ENCODE results near the gene NXPH2.

NXPH2 gene

GRCh38 chr2:138730497-138731030 lies 49.6 kb downstream of the NXPH2 start:
- FAIRE-seq = no peak
- DNase-seq (ENCODE audit: insufficient read length, low spot score) = no peak
- no peak for TF ChIP-seq SPI1 (IDR thresholded peaks at IDR 0.05; ENCODE audit: low read depth, low read length)
- no peak for TF ChIP-seq POLR2A (IDR thresholded peaks at IDR 0.05; ENCODE audit: low read depth, low read length)
- TF ChIP-seq PAX5 (IDR thresholded peaks at IDR 0.05; ENCODE audit: insufficient read depth, low read length, severe bottlenecking) = no peak
- TF ChIP-seq TAF1 (IDR thresholded peaks at IDR 0.05; ENCODE audit: low read depth, low read length) = no peak
- no peak for TF ChIP-seq POU2F2 (IDR thresholded peaks at IDR 0.05; ENCODE audit: low read depth, low read length)

GRCh38 chr2:138727956-138728355 lies 52.2 kb downstream of the NXPH2 start:
- DNase-seq (ENCODE audit: insufficient read length, low spot score) (no peak), FAIRE-seq (no peak)
- TF ChIP-seq POLR2AphosphoS5 (IDR thresholded peaks at IDR 0.05; ENCODE audit: low read depth, low read length) = no peak
- TF ChIP-seq PAX5 (IDR thresholded peaks at IDR 0.05; ENCODE audit: insufficient read depth, low read length, severe bottlenecking) = no peak
- no peak for TF ChIP-seq POU2F2 (IDR thresholded peaks at IDR 0.05; ENCODE audit: low read depth, low read length)
- no peak for TF ChIP-seq POLR2A (IDR thresholded peaks at IDR 0.05; ENCODE audit: low read depth, low read length)
- no peak for TF ChIP-seq TAF1 (IDR thresholded peaks at IDR 0.05; ENCODE audit: low read depth, low read length)
- no peak for TF ChIP-seq SPI1 (IDR thresholded peaks at IDR 0.05; ENCODE audit: low read depth, low read length)

DNA sequence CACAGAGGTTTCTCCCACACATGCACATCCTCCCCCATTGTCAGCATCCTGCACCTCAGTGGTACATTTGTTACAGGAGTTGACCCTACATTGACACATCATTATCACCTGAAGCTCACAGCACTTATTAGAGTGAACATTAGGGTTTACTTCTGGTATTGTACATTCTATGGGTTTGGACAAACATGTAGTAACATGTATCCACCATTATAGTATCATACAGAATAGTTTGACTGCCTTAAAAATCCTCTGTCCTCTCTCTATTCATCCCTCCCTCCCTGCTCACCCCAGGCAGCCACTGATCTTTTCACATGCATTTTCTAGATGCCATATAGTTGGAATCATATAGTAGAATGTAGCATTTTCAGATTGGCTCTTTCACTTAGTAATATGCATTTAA lies 53.5 kb downstream of the NXPH2 start:
- TF ChIP-seq POLR2AphosphoS5 (IDR thresholded peaks at IDR 0.05; ENCODE audit: low read depth, low read length) = no peak
- no peak for TF ChIP-seq TAF1 (IDR thresholded peaks at IDR 0.05; ENCODE audit: low read depth, low read length)
- TF ChIP-seq SPI1 (IDR thresholded peaks at IDR 0.05; ENCODE audit: low read depth, low read length) = no peak
- no peak for TF ChIP-seq POU2F2 (IDR thresholded peaks at IDR 0.05; ENCODE audit: low read depth, low read length)
- TF ChIP-seq POLR2A (IDR thresholded peaks at IDR 0.05; ENCODE audit: low read depth, low read length) = no peak
- no peak for TF ChIP-seq PAX5 (IDR thresholded peaks at IDR 0.05; ENCODE audit: insufficient read depth, low read length, severe bottlenecking)
- FAIRE-seq = no peak

DNA sequence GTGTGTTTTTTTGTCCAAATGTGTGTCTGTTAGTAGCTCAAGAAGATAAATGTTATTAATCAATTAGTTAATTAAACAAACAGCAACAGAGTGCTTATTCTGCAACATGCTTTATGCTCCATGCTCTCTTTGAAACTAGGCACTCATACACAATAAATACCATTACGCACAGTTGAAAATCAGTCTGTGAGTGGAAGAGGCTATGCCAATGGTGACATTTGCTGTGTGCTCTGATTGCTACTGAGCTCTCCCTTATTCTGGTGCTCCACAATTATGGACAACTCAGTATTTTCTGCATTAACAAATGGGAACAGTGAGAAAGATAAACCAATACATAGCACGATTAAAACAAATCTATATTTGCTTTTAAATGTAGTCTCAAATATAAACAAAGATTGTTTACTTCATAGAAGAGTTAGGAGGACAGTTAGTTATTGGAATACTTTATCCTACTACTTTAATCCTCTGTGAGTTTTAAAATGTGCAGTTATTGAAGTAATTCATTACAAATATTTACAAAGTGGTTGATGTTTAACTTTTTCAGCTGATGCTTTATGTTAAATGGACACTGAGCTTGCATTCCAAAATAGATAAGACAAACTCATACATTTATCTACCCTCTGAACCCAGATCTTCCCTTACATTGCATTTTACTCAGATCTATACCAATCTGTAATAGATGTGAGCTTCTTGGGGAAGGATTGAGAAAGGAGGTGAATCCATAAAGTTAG lies 55.3 kb downstream of the NXPH2 start:
- FAIRE-seq (no peak), DNase-seq (ENCODE audit: insufficient read length, low spot score) (no peak)
- TF ChIP-seq PAX5 (IDR thresholded peaks at IDR 0.05; ENCODE audit: insufficient read depth, low read length, severe bottlenecking) (no peak), POU2F2 (IDR thresholded peaks at IDR 0.05; ENCODE audit: low read depth, low read length) (no peak), TAF1 (IDR thresholded peaks at IDR 0.05; ENCODE audit: low read depth, low read length) (no peak), SPI1 (IDR thresholded peaks at IDR 0.05; ENCODE audit: low read depth, low read length) (no peak), POLR2AphosphoS5 (IDR thresholded peaks at IDR 0.05; ENCODE audit: low read depth, low read length) (no peak)

More for the DNA sequence above, 53.5 kb downstream of the NXPH2 start:
- DNase-seq (ENCODE audit: insufficient read length, low spot score) = no peak

GRCh38 chr2:138724327-138724726 lies 55.9 kb downstream of the NXPH2 start:
- DNase-seq (ENCODE audit: insufficient read length, low spot score) (no peak), FAIRE-seq (no peak)
- TF ChIP-seq POU2F2 (IDR thresholded peaks at IDR 0.05; ENCODE audit: low read depth, low read length) (no peak), SPI1 (IDR thresholded peaks at IDR 0.05; ENCODE audit: low read depth, low read length) (no peak), POLR2A (IDR thresholded peaks at IDR 0.05; ENCODE audit: low read depth, low read length) (no peak), PAX5 (IDR thresholded peaks at IDR 0.05; ENCODE audit: insufficient read depth, low read length, severe bottlenecking) (no peak), POLR2AphosphoS5 (IDR thresholded peaks at IDR 0.05; ENCODE audit: low read depth, low read length) (no peak), TAF1 (IDR thresholded peaks at IDR 0.05; ENCODE audit: low read depth, low read length) (no peak)

DNA sequence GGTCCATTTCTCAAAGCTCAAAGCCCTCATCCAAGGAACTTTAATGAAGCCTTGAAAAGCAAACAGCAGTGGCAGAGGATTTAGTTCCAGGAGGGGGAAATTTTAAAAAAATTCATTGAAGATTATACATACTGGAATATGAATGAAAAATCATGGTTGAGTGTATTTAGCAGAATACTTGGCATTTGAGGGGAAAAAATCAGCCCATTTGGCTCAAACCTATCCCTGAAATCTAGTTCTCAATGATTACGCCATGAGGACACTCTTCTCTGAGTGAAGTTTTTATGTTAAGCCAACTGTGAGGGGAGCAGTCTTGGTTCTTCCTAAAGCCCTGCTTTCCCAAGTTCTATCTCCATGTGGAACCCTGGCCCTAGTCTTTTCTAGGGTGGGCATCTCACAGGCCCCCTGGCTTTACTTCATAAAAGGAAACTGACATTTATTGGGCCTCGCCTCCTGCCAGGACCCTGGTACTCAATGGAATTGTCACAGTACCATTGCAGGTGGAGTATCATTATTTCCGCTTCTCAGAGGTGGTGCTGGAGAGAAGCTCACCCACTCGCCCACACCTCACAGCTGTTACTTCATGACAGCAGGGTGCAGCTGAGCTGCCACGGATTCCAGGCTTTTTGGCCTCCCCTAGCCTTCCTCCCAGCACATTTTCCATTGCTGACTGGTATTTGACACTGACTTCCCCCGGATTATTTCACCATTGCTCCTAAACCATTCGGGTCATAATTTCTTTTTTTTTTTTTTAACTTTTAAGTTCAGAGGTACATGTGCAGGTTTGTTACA lies 56.8 kb downstream of the NXPH2 start:
- DNase-seq (ENCODE audit: insufficient read length, low spot score) = no peak
- TF ChIP-seq SPI1 (IDR thresholded peaks at IDR 0.05; ENCODE audit: low read depth, low read length) (no peak), POLR2AphosphoS5 (IDR thresholded peaks at IDR 0.05; ENCODE audit: low read depth, low read length) (no peak)
- FAIRE-seq = no peak

- no peak for FAIRE-seq
- no peak for DNase-seq (ENCODE audit: insufficient read length, low spot score)
- TF ChIP-seq POLR2A (IDR thresholded peaks at IDR 0.05; ENCODE audit: low read depth, low read length) (no peak), PAX5 (IDR thresholded peaks at IDR 0.05; ENCODE audit: insufficient read depth, low read length, severe bottlenecking) (no peak), SPI1 (IDR thresholded peaks at IDR 0.05; ENCODE audit: low read depth, low read length) (no peak)
Measured at GRCh38 chr2:138722316-138722715, 57.9 kb downstream of the NXPH2 start.

- TF ChIP-seq PAX5 (IDR thresholded peaks at IDR 0.05; ENCODE audit: insufficient read depth, low read length, severe bottlenecking) = no peak
- TF ChIP-seq TAF1 (IDR thresholded peaks at IDR 0.05; ENCODE audit: low read depth, low read length) = no peak
- TF ChIP-seq POU2F2 (IDR thresholded peaks at IDR 0.05; ENCODE audit: low read depth, low read length) = no peak
- no peak for TF ChIP-seq POLR2A (IDR thresholded peaks at IDR 0.05; ENCODE audit: low read depth, low read length)
- no peak for TF ChIP-seq POLR2AphosphoS5 (IDR thresholded peaks at IDR 0.05; ENCODE audit: low read depth, low read length)
- no peak for TF ChIP-seq SPI1 (IDR thresholded peaks at IDR 0.05; ENCODE audit: low read depth, low read length)
- no peak for DNase-seq (ENCODE audit: insufficient read length, low spot score)
- FAIRE-seq = no peak
Measured at GRCh38 chr2:138720035-138720838, 60.0 kb downstream of the NXPH2 start.

DNA sequence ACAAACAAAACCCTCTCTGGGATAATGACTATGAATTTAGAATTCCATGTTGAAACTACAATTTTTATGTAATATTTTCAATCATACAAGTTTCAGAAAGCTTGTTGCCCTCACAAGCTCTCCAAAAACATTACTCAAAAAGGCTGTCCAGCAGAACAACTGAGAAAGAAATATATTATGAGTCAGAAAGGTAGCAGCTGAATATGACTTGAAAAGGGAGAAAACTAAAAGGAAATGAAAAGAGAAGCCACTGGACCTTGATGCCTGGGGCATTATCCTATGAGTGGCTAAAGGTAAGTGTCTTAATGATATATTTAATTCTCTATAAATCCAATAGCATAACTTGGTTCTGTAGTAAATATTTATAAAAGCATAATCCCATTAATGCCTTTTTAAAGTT lies 61.8 kb downstream of the NXPH2 start:
- FAIRE-seq = no peak
- DNase-seq (ENCODE audit: insufficient read length, low spot score) = no peak
- no peak for TF ChIP-seq TAF1 (IDR thresholded peaks at IDR 0.05; ENCODE audit: low read depth, low read length)
- TF ChIP-seq POLR2A (IDR thresholded peaks at IDR 0.05; ENCODE audit: low read depth, low read length) = no peak
- TF ChIP-seq PAX5 (IDR thresholded peaks at IDR 0.05; ENCODE audit: insufficient read depth, low read length, severe bottlenecking) = no peak
- TF ChIP-seq POLR2AphosphoS5 (IDR thresholded peaks at IDR 0.05; ENCODE audit: low read depth, low read length) = no peak
- TF ChIP-seq POU2F2 (IDR thresholded peaks at IDR 0.05; ENCODE audit: low read depth, low read length) = no peak
- no peak for TF ChIP-seq SPI1 (IDR thresholded peaks at IDR 0.05; ENCODE audit: low read depth, low read length)
